Measurements from ENCODE around the gene EAF1.

Gene EAF1

DNA sequence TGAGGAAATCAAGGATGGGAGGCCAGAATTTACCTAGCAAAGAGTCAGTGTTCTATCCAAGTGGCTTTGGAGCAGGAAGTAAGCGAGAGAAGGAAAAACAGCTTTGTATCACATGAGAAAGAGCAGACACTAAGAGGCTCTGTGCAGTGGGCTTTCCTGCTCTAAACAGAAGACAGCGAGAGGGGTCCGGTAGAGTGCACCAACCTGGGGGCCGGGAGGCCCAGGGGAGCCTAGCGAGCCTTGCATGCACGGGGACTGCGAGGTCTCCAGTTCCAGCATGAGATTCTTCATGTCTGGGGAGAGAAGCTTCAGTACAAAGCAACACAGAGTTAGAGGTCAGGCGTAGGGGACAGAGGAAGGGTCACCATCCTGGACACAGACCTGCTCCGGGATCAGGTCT, 60.6 kb downstream of the EAF1 start:
- DNase-seq = no peak

DNA sequence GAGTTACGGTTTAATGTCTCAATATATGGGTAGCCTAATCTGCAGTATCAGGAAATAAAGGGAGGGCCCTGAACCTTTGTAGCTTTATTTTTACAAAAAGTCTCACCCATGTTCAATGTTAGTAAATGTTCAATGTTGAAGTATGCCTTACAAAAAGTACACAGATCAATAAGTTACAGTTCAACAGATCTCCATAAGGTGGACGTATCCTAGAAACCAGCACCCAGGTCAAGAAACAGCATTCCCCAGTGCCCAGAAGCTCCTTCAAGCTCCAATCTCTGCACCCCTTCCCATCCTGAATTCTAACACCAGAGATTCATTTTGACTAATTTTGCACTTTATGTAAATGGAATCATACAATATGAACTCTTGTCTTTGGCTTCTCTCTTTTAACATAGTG, 62.8 kb downstream of the EAF1 start:
- DNase-seq = no peak

DNA sequence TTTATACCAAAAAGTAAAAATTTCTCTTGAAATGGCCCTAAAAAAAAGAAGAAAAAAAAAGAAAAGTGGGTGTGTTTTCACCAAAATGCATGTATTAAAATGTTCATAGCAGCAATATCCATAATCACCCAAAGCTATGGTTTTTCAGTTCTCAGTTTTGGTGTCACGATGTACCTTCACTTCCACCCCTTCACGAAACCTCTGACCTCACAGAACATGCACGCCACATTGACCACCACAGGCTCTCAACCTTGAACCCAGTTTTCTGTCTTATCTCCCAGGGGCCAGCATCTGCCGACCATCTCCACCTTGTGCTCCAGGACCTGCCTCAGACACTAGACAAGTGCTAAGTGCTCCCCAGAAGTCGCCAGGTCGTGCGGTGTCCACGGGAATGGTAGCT, 63.7 kb downstream of the EAF1 start:
- no peak for DNase-seq
